ENCODE data around the gene IRX6.

Gene IRX6

DNA sequence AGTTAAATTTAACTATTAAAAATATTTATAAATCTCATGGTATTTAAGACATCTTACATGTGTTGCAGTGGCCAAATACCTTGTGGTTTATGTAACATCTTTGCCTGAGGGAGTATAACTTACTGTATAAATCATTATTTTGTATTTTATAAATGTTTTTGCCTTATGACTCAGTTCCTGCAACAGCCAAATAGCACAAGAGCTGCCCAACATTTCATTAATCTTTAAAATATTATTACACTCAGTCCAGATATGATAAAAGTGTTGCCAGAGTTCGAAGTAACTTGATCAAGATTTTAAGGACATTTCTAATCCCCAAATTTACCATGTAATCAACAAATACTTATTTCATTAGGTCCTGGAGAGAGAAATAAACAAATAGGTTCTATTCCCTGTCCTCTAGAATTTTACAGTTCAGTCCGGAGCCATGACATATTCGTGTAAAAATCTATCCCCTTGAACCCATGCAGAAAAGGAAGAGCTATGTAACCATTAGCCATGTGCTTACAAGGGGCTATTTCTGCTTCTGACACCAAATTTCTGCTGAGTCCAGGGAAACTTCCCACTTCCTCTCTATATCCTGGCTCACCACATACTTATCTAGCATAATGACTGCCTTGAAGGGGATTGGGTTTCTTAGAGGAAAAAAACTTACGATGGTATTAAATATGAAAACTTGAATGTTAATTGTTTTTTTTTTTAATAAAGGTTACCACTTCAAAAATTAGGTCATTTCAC is 44.0 kb downstream of the IRX6 start:
- no peak for FAIRE-seq

DNA sequence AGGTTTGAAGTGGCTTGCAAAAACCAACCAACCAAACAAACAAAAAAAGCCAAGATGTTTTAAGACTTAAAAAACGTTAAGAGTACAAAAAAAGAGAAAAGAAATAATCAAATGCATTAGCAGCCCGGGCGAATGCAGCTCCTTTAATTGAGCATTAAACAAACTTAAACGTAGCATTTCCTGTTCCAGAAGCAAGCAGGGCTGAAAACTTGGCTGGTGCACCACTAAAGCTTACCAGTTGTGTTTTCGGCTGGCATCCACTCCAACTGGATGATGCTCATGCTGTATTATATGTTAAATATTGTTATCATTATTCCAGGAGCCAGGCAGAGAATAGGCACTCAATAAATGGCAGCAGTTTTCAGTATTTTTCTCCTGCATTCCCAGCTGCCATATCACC is 45.1 kb downstream of the IRX6 start:
- FAIRE-seq, result no peak

DNA sequence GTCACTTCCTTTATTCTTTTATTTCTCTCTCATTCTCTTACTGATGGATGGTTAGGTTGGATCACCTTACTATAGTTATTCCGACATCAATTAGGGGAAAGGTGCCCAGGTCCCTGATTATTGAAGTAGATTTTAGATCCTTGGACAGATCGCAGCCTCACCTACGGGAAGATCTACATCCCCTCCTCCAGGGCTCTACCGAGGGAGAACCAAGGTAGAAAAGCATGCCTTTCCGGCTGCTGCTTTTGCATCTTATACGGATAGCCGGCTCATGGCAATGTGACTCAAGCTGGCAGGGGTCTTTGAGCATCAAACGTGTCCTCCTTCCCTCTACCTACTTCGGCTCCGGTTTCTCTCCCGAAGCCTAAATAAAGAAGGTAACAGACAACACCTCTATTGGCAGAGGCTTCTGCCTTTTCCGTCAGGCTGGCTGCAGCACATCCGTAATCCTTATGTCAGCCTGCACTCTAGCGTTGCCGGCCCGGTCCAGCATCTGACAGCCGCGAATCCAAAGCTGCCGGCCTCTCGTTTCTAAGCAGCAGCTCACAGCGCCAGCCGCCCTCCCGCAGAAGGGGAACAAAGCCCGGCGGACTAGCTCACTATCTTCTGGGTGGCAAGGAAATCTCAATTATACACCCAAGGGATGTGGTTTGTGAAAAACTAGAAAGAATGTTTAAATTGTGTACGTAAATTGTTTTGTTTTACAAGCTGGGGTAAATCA is 46.9 kb downstream of the IRX6 start:
- no peak for FAIRE-seq

DNA sequence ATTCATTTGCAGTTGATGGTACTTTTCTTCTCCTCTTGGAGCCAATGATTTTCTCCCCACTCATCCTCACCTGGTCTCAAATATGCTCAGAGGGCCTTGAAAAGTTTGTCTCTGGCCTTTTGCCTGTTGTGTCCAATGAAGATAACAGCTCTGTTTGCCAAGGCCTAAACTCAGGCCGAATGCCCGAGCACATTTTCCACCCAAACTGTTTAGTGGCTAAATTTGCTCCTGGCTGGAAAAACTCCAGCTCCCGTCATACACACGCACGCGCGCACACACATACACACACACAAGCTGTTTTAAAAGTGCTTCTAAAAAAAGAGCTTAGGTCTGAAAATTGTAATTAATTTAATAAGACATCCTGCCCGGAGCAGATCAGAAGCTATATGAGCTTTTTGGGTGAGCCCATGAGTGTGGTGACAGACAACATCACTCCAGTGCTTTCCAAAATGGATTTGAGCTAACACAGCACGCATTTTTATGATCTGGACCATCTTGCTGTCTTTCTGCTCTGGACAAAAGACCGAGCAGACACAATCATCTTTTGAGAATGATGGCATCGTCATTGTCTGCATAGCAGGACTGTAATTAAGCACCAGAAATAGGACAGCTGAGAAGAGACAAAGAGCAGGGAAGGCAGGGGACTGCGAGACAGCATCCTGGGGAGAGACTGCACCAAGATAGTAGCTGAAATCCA is 48.9 kb downstream of the IRX6 start:
- no peak for FAIRE-seq

DNA sequence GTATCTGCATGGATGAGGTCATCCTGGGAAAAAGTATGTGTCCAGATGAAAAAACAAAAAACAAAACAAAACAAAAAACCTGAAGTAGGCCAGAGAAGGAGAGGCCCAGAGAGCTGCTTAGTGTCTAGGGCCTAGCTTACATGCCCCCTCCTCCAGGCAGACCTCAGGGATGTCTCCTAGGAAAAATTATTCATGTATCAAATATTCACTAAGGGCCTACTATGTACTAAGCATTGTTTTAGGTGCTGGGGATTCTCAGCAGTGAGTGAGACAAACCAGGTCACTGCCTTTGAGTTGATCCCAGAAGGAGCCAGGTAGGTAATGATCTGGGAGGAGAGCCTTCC is 49.5 kb downstream of the IRX6 start:
- FAIRE-seq, result no peak

DNA sequence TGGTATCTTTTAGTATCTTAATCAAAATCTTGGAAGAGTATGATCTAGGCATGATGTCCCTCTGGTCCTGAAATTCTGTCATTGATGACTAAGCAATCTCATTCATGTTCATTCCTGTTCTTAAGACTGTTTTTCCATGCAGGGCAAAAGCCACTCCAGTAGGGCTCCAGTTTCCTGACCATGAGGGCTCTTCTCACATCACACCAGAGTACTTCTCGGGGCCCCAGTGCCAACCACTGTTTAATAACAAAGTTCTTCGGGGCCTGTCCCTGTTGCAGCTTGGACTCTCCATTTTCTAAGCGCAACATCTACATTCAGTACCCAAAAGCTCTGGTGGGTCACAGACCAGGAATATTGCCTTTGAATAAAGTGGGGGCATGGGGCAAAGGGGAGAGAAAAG is 52.0 kb downstream of the IRX6 start:
- no peak for FAIRE-seq

DNA sequence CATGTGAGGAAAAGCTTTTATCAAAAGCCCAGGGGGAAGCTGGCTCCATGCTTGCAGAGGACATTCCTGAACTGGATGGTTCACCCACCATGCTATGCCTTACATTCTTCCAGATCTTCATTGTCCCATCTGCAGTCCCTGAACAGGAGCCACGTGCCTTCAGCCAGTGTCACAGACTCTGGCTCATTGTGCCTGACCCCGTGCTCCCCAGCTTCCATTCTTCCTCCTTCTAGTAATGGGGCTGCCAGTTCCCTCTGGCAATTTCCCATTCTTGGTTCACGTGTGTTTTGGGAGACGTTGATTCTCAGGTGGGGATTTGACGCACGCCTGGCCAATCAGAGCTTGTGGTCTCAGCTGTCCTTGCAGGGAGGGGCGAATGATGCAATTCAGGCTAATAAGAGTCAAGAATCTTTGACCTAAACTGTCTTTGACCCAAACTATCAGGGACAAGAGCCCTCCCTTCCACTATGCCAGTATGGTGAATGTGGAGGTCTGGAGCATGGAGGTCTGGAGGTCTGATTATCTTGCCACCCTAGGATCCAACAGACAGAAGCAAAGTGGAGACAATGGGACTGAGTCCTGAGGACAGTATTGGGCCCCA is 52.7 kb downstream of the IRX6 start:
- FAIRE-seq, result no peak

DNA sequence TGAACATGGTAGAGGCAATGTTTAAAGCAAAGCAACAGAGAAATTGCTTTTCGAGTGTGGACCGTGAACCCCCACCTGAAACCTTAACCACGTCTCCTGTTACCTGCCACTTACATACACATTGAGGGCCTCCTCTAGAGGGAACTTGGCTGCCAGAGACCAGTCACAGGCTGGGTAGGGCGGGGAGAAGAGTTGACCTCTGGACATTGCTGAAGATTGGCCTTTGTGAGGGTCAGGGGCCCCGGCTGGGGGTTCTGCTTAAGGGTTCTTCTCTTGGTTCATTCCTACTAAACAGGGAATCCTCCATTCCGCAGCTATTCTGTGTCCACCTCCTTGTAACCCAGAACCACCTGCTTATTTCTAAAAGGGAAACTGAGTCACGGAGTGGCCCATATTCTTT is 53.8 kb downstream of the IRX6 start:
- no peak for FAIRE-seq

DNA sequence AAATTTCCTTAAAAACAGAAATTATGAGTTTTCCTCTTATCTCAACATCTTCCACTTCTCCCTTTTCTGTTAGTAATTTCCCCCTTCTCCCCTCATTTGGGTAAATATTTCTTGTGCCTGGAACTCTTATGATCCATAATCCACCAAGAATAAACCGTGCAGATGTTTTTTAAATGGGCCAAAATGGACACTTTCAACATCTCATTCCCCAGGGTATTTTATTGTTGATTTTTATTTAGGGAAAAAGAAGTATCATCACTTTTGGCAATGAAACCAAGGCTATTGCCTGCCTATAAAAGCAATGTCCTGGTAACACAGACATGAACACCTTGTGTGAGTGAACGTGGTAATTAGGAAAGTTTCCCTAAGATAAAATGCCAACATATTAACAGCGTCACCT is 54.6 kb downstream of the IRX6 start:
- no peak for FAIRE-seq

DNA sequence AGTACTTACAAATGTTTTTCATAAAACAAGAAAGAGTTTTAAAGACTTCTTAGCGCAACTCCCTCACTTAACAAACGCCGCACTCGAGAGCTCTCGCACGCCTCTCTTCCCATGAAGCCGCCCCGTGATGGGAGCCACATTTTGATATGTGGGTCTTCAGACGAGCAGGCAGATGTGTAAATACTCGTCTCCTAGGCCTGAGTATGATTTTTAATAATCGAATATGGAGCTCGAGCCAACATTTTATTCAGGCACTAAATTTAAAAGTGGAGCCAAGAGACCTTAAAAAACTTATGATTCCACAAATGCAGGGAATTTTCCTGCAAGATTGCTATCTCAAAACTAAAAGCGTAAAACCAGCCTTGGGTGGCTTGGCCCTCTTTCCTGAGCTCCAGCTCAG is 55.4 kb downstream of the IRX6 start:
- no peak for FAIRE-seq

DNA sequence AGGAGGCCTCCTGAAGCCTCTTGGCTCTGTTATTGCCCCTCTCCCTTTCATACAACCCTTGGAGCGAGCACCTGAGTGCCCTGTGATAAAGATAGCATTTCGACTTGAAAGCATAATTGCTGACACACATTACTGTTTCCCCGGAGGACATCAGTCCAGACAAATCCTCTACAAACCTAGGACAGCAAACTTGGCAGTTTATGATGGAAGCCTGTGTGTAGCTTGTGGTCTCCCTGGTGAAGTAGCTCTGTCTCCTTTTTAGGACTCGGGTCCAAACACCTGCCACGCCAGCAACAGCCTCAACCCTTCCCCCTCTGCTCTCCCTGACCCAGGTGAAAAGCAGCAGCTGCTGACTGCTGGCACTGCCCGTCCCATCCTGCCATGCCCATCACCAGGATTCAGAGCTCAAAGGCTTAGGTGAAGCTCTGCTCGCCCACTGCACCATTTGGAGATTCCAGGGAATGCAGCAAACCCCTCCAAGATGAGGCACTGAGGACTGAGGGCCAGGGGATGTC is 55.9 kb downstream of the IRX6 start:
- no peak for FAIRE-seq

All from TTC549 (cell line).